ENCODE measurements around the gene TXNL1. TPM values are rescaled to one million over a fixed set of nuclear protein-coding genes. Genes with fewer than 3 reads are reported as not detected.

The TXNL1 gene
- total RNA-seq (100 to 1,000 TPM in 1 of 9 donors, 10 to 100 TPM in 8; 44.6 to 106 (median 72.3) TPM), polyA plus RNA-seq (100 to 1,000 TPM in 1 of 3 donors, 10 to 100 TPM in 2; 47.7 to 264 (median 73.2) TPM)
- long read RNA-seq, donor 1, full-length matches to known transcripts = 61 of 102 reads
- long read RNA-seq, donor 1, partial matches to known transcripts = 41 of 102 reads
- long read RNA-seq, donor 1, other reads (novel, unspliced or antisense) = 0 of 102 reads
- long read RNA-seq, donor 2, full-length matches to known transcripts = 45 of 74 reads
- long read RNA-seq, donor 2, partial matches to known transcripts = 29 of 74 reads
- long read RNA-seq, donor 2, other reads (novel, unspliced or antisense) = 0 of 74 reads
- long read RNA-seq, donor 3, full-length matches to known transcripts = 55 of 89 reads
- long read RNA-seq, donor 3, partial matches to known transcripts = 34 of 89 reads
- long read RNA-seq, donor 3, other reads (novel, unspliced or antisense) = 0 of 89 reads
- long read RNA-seq, donor 4, full-length matches to known transcripts = 125 of 133 reads
- long read RNA-seq, donor 4, partial matches to known transcripts = 4 of 133 reads
- long read RNA-seq, donor 4, other reads (novel, unspliced or antisense) = 4 of 133 reads
- long read RNA-seq, donor 5, full-length matches to known transcripts = 121 of 134 reads
- long read RNA-seq, donor 5, partial matches to known transcripts = 4 of 134 reads
- long read RNA-seq, donor 5, other reads (novel, unspliced or antisense) = 9 of 134 reads
- long read RNA-seq, donor 6, full-length matches to known transcripts = 67 of 83 reads
- long read RNA-seq, donor 6, partial matches to known transcripts = 6 of 83 reads
- long read RNA-seq, donor 6, other reads (novel, unspliced or antisense) = 10 of 83 reads
- long read RNA-seq, donor 7, full-length matches to known transcripts = 30 of 65 reads
- long read RNA-seq, donor 7, partial matches to known transcripts = 35 of 65 reads
- long read RNA-seq, donor 7, other reads (novel, unspliced or antisense) = 0 of 65 reads
- long read RNA-seq, donor 8, full-length matches to known transcripts = 84 of 106 reads
- long read RNA-seq, donor 8, partial matches to known transcripts = 22 of 106 reads
- long read RNA-seq, donor 8, other reads (novel, unspliced or antisense) = 0 of 106 reads
- long read RNA-seq, donor 9, full-length matches to known transcripts = 30 of 52 reads
- long read RNA-seq, donor 9, partial matches to known transcripts = 22 of 52 reads
- long read RNA-seq, donor 9, other reads (novel, unspliced or antisense) = 0 of 52 reads
- long read RNA-seq, donor 10, full-length matches to known transcripts = 31 of 31 reads
- long read RNA-seq, donor 10, partial matches to known transcripts = 0 of 31 reads
- long read RNA-seq, donor 10, other reads (novel, unspliced or antisense) = 0 of 31 reads

DNA sequence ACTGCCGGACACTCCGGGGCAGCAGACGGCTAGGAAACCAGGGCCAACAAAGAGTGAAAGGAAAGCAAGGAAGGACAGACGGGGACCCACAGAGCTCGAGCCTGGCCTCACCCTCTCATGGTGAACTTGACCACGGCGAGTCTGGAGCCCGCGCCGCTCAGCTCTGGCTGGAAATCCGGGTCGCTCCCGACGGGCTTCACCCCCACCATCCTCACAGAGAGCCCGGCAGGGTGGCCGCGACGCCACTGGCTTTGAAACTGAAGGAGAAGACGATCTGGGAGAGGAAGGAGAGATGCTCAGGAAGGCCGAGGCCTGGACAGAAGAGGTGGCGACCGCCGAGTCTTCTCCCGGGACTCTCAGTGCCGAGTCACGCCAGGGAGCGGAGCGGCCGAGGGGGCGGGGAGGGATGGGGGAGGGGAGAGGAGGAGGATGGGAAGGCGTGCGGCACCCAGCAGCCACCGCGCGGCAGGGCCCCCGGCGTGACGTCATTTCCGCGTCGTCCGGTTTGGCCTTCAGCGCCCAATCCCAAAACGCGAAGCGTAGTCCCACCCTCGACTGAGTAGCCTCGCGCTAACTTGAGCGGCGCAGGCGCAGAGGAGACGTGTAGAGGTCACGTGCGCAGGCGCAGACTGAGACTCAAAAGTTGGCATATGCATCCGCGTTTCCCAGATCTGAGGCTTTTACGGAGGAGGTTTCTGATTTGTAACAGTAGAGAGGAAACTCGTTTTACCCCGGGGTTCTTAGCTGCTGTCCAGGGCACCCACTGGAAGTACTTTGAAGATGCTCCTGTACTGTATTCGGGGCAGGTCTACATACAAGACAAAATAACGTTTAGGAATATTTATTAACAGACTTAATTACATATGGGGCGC is at the start of gene TXNL1:
Gene TXNL1 (minus strand): TSS at position 361 of the 872 bp plus-strand sequence. CDS start 152 bp downstream, at position 209.
- H3K4me1 ChIP-seq (replicated peaks in 1 of 2) = peaks cover 11 to 37% of the 10 kb centered on the region in 2 donors
- peak; percentile 99 to 100 (median 100) for DNase-seq
- H3K4me3 ChIP-seq = peak within 1 kb of the TSS; percentile 12 to 99 (median 96)
- no peaks in the 10 kb centered on the region for H3K9me3 ChIP-seq (replicated peaks in 1 of 3)
- no peaks in the 10 kb centered on the region for H3K36me3 ChIP-seq (replicated peaks in 1 of 2)
- TF ChIP-seq, protein P1, sequence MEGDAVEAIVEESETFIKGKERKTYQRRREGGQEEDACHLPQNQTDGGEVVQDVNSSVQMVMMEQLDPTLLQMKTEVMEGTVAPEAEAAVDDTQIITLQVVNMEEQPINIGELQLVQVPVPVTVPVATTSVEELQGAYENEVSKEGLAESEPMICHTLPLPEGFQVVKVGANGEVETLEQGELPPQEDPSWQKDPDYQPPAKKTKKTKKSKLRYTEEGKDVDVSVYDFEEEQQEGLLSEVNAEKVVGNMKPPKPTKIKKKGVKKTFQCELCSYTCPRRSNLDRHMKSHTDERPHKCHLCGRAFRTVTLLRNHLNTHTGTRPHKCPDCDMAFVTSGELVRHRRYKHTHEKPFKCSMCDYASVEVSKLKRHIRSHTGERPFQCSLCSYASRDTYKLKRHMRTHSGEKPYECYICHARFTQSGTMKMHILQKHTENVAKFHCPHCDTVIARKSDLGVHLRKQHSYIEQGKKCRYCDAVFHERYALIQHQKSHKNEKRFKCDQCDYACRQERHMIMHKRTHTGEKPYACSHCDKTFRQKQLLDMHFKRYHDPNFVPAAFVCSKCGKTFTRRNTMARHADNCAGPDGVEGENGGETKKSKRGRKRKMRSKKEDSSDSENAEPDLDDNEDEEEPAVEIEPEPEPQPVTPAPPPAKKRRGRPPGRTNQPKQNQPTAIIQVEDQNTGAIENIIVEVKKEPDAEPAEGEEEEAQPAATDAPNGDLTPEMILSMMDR (IDR thresholded peaks at IDR 0.05) = no peak
- peak; percentile 80 to 90 for TF ChIP-seq POLR2A (IDR thresholded peaks at IDR 0.05)
- intact Hi-C loops (cut with DNase I) = no loop called here
- H3K27me3 ChIP-seq = no peaks in the 10 kb centered on the region
- WGBS, 4 donors = 1 to 4% (median 1%) methylated on average over 8 to 64 of the region's 64 CpGs
- peak within 1 kb of the TSS; percentile 96 to 97 (median 97) for H3K27ac ChIP-seq

DNA sequence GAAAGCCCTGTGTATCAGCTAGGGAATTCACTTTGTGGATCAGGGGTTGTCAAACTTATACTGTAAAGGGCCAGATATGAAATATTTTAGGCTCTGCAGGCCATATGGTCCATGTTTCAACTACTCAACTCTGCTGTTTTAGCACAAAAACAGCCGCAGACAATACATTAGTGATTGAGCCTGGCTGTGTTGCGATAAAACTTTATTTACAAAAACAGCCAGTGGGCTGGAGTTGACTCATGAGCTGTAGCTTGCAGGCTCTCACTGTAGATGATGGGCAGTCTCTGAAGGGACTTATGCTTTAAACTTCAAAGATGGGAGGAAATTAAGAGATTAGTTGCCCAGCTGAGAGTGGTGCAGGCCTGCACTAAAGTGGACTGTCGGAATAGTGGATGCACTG is 45.9 kb upstream of the TXNL1 start:
- TF ChIP-seq, protein P1 (IDR thresholded peaks at IDR 0.05) = no peak
- TF ChIP-seq POLR2A (IDR thresholded peaks at IDR 0.05) = no peak
- Histone ChIP-seq H3K27ac (no peak overlapping the region), H3K4me1 (replicated peaks in 1 of 2) (peaks cover 8 to 10% of the 10 kb centered on the region in 2 donors), H3K4me3 (no peak overlapping the region), H3K9me3 (replicated peaks in 1 of 3) (no peaks in the 10 kb centered on the region), H3K27me3 (no peaks in the 10 kb centered on the region), H3K36me3 (replicated peaks in 1 of 2) (peaks cover 0 to 2% of the 10 kb centered on the region in 2 donors)
- no peak for DNase-seq
- intact Hi-C loops (cut with DNase I) = no loop called here
- 96 to 99% (median 97%) methylated on average over 3 of the region's 3 CpGs for WGBS, 4 donors

DNA sequence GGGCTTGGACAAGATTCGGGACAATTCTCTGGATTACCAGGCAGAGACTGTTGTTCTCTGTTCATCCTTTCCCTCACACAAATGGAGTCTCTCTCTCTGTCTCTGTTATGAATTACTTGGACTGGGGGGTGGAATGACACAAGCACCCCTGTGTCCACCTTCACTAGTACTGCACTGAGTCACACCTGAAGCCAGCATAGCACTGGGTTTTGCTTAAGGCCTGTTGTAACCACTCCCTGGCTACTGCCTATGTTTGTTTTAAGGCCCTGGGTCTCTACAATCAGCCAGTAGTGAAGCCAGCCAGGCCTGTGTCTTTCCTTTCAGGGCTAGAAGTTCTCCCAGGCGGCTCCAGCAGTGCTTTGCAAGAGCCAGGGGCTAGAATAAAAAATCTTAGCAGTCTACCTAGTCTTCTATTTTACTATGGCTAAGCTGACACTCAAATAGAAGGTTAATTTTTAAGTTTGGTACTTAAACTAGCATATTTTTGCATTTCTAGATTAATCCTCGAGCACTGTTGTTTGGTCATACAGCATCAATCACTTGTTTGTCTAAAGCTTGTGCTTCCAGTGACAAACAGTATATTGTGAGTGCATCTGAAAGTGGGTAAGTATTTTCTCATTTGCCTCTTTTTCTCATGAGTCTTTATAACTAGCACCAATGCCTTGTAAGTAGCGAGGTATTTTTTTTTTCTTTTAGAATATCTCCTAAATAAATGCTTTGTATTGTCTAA is 40.6 kb upstream of the TXNL1 start:
- intact Hi-C loops (cut with DNase I) = no loop called here

More for the DNA sequence above, 40.6 kb upstream of the TXNL1 start:
- no peak overlapping the region for H3K4me3 ChIP-seq
- no peaks in the 10 kb centered on the region for H3K36me3 ChIP-seq (replicated peaks in 1 of 2)
- H3K4me1 ChIP-seq (replicated peaks in 1 of 2) = peaks cover 8 to 10% of the 10 kb centered on the region in 2 donors
- H3K9me3 ChIP-seq (replicated peaks in 1 of 3) = no peaks in the 10 kb centered on the region
- no peaks in the 10 kb centered on the region for H3K27me3 ChIP-seq
- WGBS, 4 donors = 87 to 89% (median 88%) methylated on average over 4 of the region's 4 CpGs
- no peak for DNase-seq
- TF ChIP-seq, protein P1 (IDR thresholded peaks at IDR 0.05) = no peak
- TF ChIP-seq POLR2A (IDR thresholded peaks at IDR 0.05) = no peak
- H3K27ac ChIP-seq = no peak overlapping the region
